Loucy (cell line): Measurements from ENCODE around the gene C14orf119.
"Not testable (repeated sequence)": the region's sequence is repeated elsewhere in the genome, so short reads cannot be mapped to it uniquely, and the experiment has no call there.

Source experiments
- CTCF ChIP-seq: fragments of 200-600 bp; sonication (generic); conservative IDR thresholded peaks from 2 replicates; pipeline ENCODE4 v1.5.1; 2014; ENCODE audit warnings: mild to moderate bottlenecking, antibody characterized with exemption, low read length
- EZH2phosphoT487 ChIP-seq: fragments of 200-600 bp; IDR thresholded peaks from 2 replicates; pipeline ENCODE4 v1.6.1; 2018; ENCODE audit warnings: antibody characterized with exemption, mild to moderate bottlenecking, moderate library complexity, borderline replicate concordance

GRCh38 chr14:23108169-23108568, 12.9 kb downstream of the C14orf119 start:
- TF ChIP-seq CTCF, EZH2phosphoT487: not testable (repeated sequence)
